A549 (cell line): ENCODE results near the gene ARFGAP2. TPM values are rescaled to one million over a fixed set of nuclear protein-coding genes. Genes with fewer than 3 reads are reported as not detected.

ENCODE experiments used
- ATAC-seq, 2 experiments: fragments of 200-7000 bp in 1 of 2; fragments of >200 bp in 1 of 2; cut with Nextera tagmentation in 1 of 2; cut with Tn5 transposase in 1 of 2; 3 replicates each; pipeline versions ENCODE4 v1.8.0 to v1.9.1; 2018 to 2020; ENCODE audit warnings: mild to moderate bottlenecking in 1 of 2, moderate library complexity in 1 of 2
- CTCF ChIA-PET: fragments of 300-600 bp; sonication (Branson Sonifier 250); formaldehyde crosslinking; extraction: SDS; loops from one replicate; lab custom pipeline; 2021; ENCODE audit warnings: antibody characterized with exemption, inconsistent platforms; lab: Yijun Ruan, JAX
- POLR2A ChIA-PET: fragments of 350-600 bp; formaldehyde crosslinking; extraction: SDS; loops from one replicate; lab custom pipeline; 2021; ENCODE audit warnings: antibody characterized with exemption, inconsistent platforms; lab: Yijun Ruan, JAX
- DNase-seq, 2 experiments: peaks; one replicate each; pipeline versions ENCODE4 v3.0.0 to v3.0.0-alpha.2; 2011 to 2016; ENCODE audit warnings: low read depth in 1 of 2, low spot score in 1 of 2
- FAIRE-seq: peaks from 2 replicates; lab custom pipeline; 2011; peaks lifted over from hg19 to GRCh38; lab: Jason Lieb, UNC
- H3K27ac ChIP-seq, 2 experiments: fragments of >200 bp; sonication (Bioruptor Twin); formaldehyde crosslinking; 3 replicates each; pipeline ENCODE4 v1.5.1; 2016 to 2017
- H3K4me1 ChIP-seq: fragments of >200 bp; sonication (Bioruptor Twin); formaldehyde crosslinking; 3 replicates; pipeline ENCODE4 v1.6.1; 2016
- H3K4me2 ChIP-seq: fragments of >200 bp; sonication (Bioruptor Twin); formaldehyde crosslinking; 3 replicates; pipeline ENCODE4 v1.6.1; 2016
- H3K4me3 ChIP-seq: fragments of >200 bp; sonication (Bioruptor Twin); formaldehyde crosslinking; 3 replicates; pipeline ENCODE4 v1.5.1; 2016
- H3K9me3 ChIP-seq: fragments of >200 bp; sonication (Bioruptor Twin); formaldehyde crosslinking; 3 replicates; pipeline ENCODE4 v1.6.1; 2016
- CBX2 ChIP-seq: fragments of 200-600 bp; sonication (generic); IDR thresholded peaks from 2 replicates; pipeline ENCODE4 v1.6.1; 2016; ENCODE audit warnings: low read depth, mild to moderate bottlenecking, borderline replicate concordance
- CHD2 ChIP-seq: fragments of 150-350 bp; IDR thresholded peaks from 2 replicates; pipeline ENCODE4 v1.6.1; 2014; ENCODE audit warnings: low read length; ENCODE audit not compliant: partially characterized antibody
- CHD4 ChIP-seq: fragments of 200-600 bp; sonication (generic); IDR thresholded peaks from 2 replicates; pipeline ENCODE4 v1.6.1; 2016; ENCODE audit warnings: antibody characterized with exemption, mild to moderate bottlenecking, borderline replicate concordance
- E2F6 ChIP-seq: IDR thresholded peaks from 2 replicates; pipeline ENCODE4 v1.6.1; 2012; ENCODE audit warnings: low read depth, borderline replicate concordance
- EHMT2 ChIP-seq: fragments of 200-600 bp; sonication (generic); IDR thresholded peaks from 2 replicates; pipeline ENCODE4 v1.6.1; 2016; ENCODE audit warnings: antibody characterized with exemption, low read depth, mild to moderate bottlenecking, moderate library complexity
- ELK1 ChIP-seq: fragments of 150-350 bp; IDR thresholded peaks from 2 replicates; pipeline ENCODE4 v1.6.1; 2014; ENCODE audit warnings: low read depth, mild to moderate bottlenecking, low read length
- FOSB ChIP-seq: fragments of 250-450 bp; sonication (Bioruptor Pico); IDR thresholded peaks from 2 replicates; pipeline ENCODE4 v1.5.0; 2020; ENCODE audit warnings: mild to moderate bottlenecking, moderate library complexity
- FOSL2 ChIP-seq, 2 experiments: fragments of 450-650 bp in 1 of 2; fragments of >200 bp in 1 of 2; sonication (Bioruptor Twin) in 1 of 2; formaldehyde crosslinking; IDR thresholded peaks; 2 replicates each; pipeline versions ENCODE4 v1.5.0 to v1.6.1; 2016 to 2020; ENCODE audit warnings: mild to moderate bottlenecking in 1 of 2, moderate library complexity in 1 of 2
- FOXS1 ChIP-seq: fragments of 250-450 bp; sonication (Bioruptor Pico); IDR thresholded peaks from 2 replicates; pipeline ENCODE4 v1.5.0; 2020; ENCODE audit warnings: mild to moderate bottlenecking, moderate library complexity
- HEYL ChIP-seq: fragments of 250-450 bp; sonication (Bioruptor Pico); IDR thresholded peaks from 2 replicates; pipeline ENCODE4 v1.8.0; 2021; ENCODE audit warnings: mild to moderate bottlenecking, moderate library complexity
- HOXB13 ChIP-seq: fragments of 250-450 bp; sonication (Bioruptor Pico); IDR thresholded peaks from 2 replicates; pipeline ENCODE4 v1.5.0; 2020; ENCODE audit warnings: low read depth, mild to moderate bottlenecking, moderate library complexity
- JUN ChIP-seq, 2 experiments: fragments of >200 bp; sonication (Bioruptor Twin); formaldehyde crosslinking; IDR thresholded peaks; 2 replicates in 1 of 2; 3 replicates in 1 of 2; pipeline ENCODE4 v1.6.1; 2016 to 2017
- MAFK ChIP-seq: fragments of 450-650 bp; IDR thresholded peaks from 2 replicates; pipeline ENCODE4 v1.6.1; 2014; ENCODE audit not compliant: partially characterized antibody
- MAX ChIP-seq: IDR thresholded peaks from 2 replicates; pipeline ENCODE4 v1.6.1; 2012
- MAZ ChIP-seq: fragments of 150-350 bp; IDR thresholded peaks from 2 replicates; pipeline ENCODE4 v1.6.1; 2014; ENCODE audit warnings: antibody characterized with exemption, low read depth, low read length, borderline replicate concordance
- NPAS2 ChIP-seq: fragments of 250-450 bp; sonication (Bioruptor Pico); IDR thresholded peaks from 2 replicates; pipeline ENCODE4 v1.8.0; 2022; ENCODE audit warnings: mild to moderate bottlenecking, moderate library complexity, borderline replicate concordance
- RAD21 ChIP-seq, 2 experiments: fragments of >200 bp in 1 of 2; sonication (Bioruptor Twin) in 1 of 2; formaldehyde crosslinking in 1 of 2; IDR thresholded peaks in 1 of 2; conservative IDR thresholded peaks in 1 of 2; 2 replicates in 1 of 2; 3 replicates in 1 of 2; pipeline ENCODE4 v1.6.1; 2012 to 2018; ENCODE audit warnings: inconsistent platforms in 1 of 2
- RARB ChIP-seq: fragments of 250-450 bp; sonication (Bioruptor Pico); IDR thresholded peaks from 2 replicates; pipeline ENCODE4 v1.8.0; 2021; ENCODE audit warnings: mild to moderate bottlenecking, moderate library complexity
- RCOR1 ChIP-seq: fragments of 150-350 bp; IDR thresholded peaks from 2 replicates; pipeline ENCODE4 v1.6.1; 2014; ENCODE audit warnings: antibody characterized with exemption, low read length, low read depth
- REST ChIP-seq: fragments of 200-600 bp; sonication (generic); IDR thresholded peaks from 2 replicates; pipeline ENCODE4 v1.6.1; 2016; ENCODE audit warnings: antibody characterized with exemption, mild to moderate bottlenecking, moderate library complexity
- RNF2 ChIP-seq: fragments of 200-600 bp; sonication (generic); IDR thresholded peaks from 2 replicates; pipeline ENCODE4 v1.6.1; 2016; ENCODE audit warnings: low read depth, mild to moderate bottlenecking, antibody characterized with exemption, moderate library complexity, borderline replicate concordance
- TFCP2L1 ChIP-seq: fragments of 250-450 bp; sonication (Bioruptor Pico); IDR thresholded peaks from 2 replicates; pipeline ENCODE4 v1.5.0; 2021; ENCODE audit warnings: mild to moderate bottlenecking
- TP53 ChIP-seq: fragments of 250-450 bp; sonication (Bioruptor Pico); IDR thresholded peaks from 2 replicates; pipeline ENCODE4 v1.5.0; 2021; ENCODE audit warnings: mild to moderate bottlenecking, moderate library complexity
- ZSCAN20 ChIP-seq: fragments of 250-450 bp; sonication (Bioruptor Pico); IDR thresholded peaks from 2 replicates; pipeline ENCODE4 v1.8.0; 2022; ENCODE audit warnings: mild to moderate bottlenecking, moderate library complexity
- WGBS: methylation state at CpG from one replicate; pipeline ENCODE4 v1.1.6; 2017; ENCODE audit errors: missing lambda C conversion rate; 5-methylcytosine and 5-hydroxymethylcytosine counted together
- polyA plus RNA-seq, 4 experiments: library from polyadenylated mRNA; depleted of rRNA in 3 of 4; stranded (reverse); fragments of >200 nt; fragmentation: RNase III in 1 of 4; extraction: RNeasy Plus Mini Kit Qiagen cat#74134 plus additional on column Dnase treatment in 1 of 4; gene quantifications; 2 replicates in 3 of 4; 3 replicates in 1 of 4; pipeline ENCODE4 v1.2.3, GENCODE V29; 2011 to 2017

The ARFGAP2 gene
- polyA plus RNA-seq, 2 of the 4 experiments (the other 2 are of a cell fraction) = 29.5 to 34.0 TPM

GRCh38 chr11:47164321-47164720, 12.4 kb downstream of the ARFGAP2 start:
- DNase-seq = no peak
- CTCF ChIA-PET = interaction anchor here (1.0 to 8.8 kb wide), 4 partner anchors 8 to 248 kb away, joined by 3 to 82 read pairs (median 22); no protein-coding TSS in a partner anchor
- ATAC-seq = no peak
- Histone ChIP-seq H3K27ac (no peak overlapping the region), H3K9me3 (no peaks in the 10 kb centered on the region), H3K4me2 (no peak overlapping the region), H3K4me3 (no peak overlapping the region), H3K4me1 (no peaks in the 10 kb centered on the region)
- TF ChIP-seq MAFK (no peak), E2F6 (no peak), FOSL2 (IDR thresholded peaks at IDR 0.05) (no peak), FOSL2 (CRISPR knock-in tag; IDR thresholded peaks at IDR 0.05) (no peak), CHD4 (no peak), HOXB13 (no peak), HEYL (CRISPR knock-in tag) (no peak), CBX2 (no peak), ELK1 (no peak), NPAS2 (CRISPR knock-in tag) (no peak), REST (no peak), ZSCAN20 (CRISPR knock-in tag) (no peak), RARB (CRISPR knock-in tag) (no peak), TFCP2L1 (no peak), MAZ (no peak), RNF2 (no peak), JUN (IDR thresholded peaks at IDR 0.05) (no peak), RCOR1 (no peak), RAD21 (conservative IDR thresholded peaks at IDR 0.05 in 1 of 2, IDR thresholded peaks at IDR 0.05 in 1 of 2) (no peak)
- 88% methylated on average over 4 of the region's 4 CpGs for WGBS
- POLR2A ChIA-PET = interaction anchor here (1.1 to 1.4 kb wide), 2 partner anchors 95 to 257 kb away, joined by 3 read pairs; no protein-coding TSS in a partner anchor
- no peak for FAIRE-seq

- H3K4me3 ChIP-seq = no peak overlapping the region
- ATAC-seq (no peak), FAIRE-seq (no peak), DNase-seq (no peak)
- 89% methylated on average over 11 of the region's 15 CpGs for WGBS
- no peak overlapping the region for H3K27ac ChIP-seq
- no peak overlapping the region for H3K4me2 ChIP-seq
- no peaks in the 10 kb centered on the region for H3K9me3 ChIP-seq
- CTCF ChIA-PET = interaction anchor here (0.7 to 8.8 kb wide), 12 partner anchors 8 to 247 kb away, joined by 3 to 82 read pairs (median 4); partner anchors contain the start of gene DDB2
- POLR2A ChIA-PET = interaction anchor here (1.1 to 1.4 kb wide), 2 partner anchors 95 to 257 kb away, joined by 3 read pairs; no protein-coding TSS in a partner anchor
- TF ChIP-seq HEYL (CRISPR knock-in tag) = no peak
- TF ChIP-seq CHD2 = no peak
- no peak for TF ChIP-seq TP53 (CRISPR knock-in tag)
- TF ChIP-seq JUN (IDR thresholded peaks at IDR 0.05) = no peak
- no peak for TF ChIP-seq FOXS1 (CRISPR knock-in tag)
- TF ChIP-seq EHMT2 = no peak
- TF ChIP-seq MAX = no peak
- TF ChIP-seq FOSB (CRISPR knock-in tag) = no peak
- no peaks in the 10 kb centered on the region for H3K4me1 ChIP-seq
These were observed 12.8 kb downstream of the ARFGAP2 start for GRCh38 chr11:47163898-47164297.
